ENCODE measurements around the gene HERC4.

GRCh38 chr10:68067029-68067428 is 8.1 kb downstream of the HERC4 start:
- TF ChIP-seq CTCF (conservative IDR thresholded peaks at IDR 0.05; ENCODE audit: low read depth, low read length), result no peak
- TF ChIP-seq EZH2phosphoT487 (IDR thresholded peaks at IDR 0.05; ENCODE audit: borderline replicate concordance, low read length), result no peak

Data from PC-3 (cell line).